ENCODE data around the gene MGAT4A. TPM values are rescaled to one million over a fixed set of nuclear protein-coding genes. Genes with fewer than 3 reads are reported as not detected.

The MGAT4A gene
- polyA plus RNA-seq, 2 of the 4 experiments (the other 2 are of a cell fraction) = 0.61 to 2.6 TPM

Other genes starting within 250 kb of the MGAT4A start
- 30.1 and 43.3 TPM in 2 replicates for gene COA5, start 122.6 kb downstream of the MGAT4A start, polyA plus RNA-seq (2011; rRNA removed)
- 32.7 to 42.4 TPM (median 32.8 TPM) in 3 replicates for gene COA5, start 122.6 kb downstream of the MGAT4A start, polyA plus RNA-seq (2017; fragmentation: RNase III; extraction: RNeasy Plus Mini Kit Qiagen cat#74134 plus additional on column Dnase treatment)
- 74.4 and 90.6 TPM in 2 replicates for gene UNC50, start 122.5 kb downstream of the MGAT4A start, polyA plus RNA-seq (2011; rRNA removed)
- gene UNC50, start 122.5 kb downstream of the MGAT4A start, polyA plus RNA-seq (2017; fragmentation: RNase III; extraction: RNeasy Plus Mini Kit Qiagen cat#74134 plus additional on column Dnase treatment) = 49.3 to 57.5 TPM (median 57.0 TPM) in 3 replicates
- 0.11 and 0.21 TPM in 2 replicates for gene CRACDL, start 205.1 kb upstream of the MGAT4A start, polyA plus RNA-seq (2011; rRNA removed)
- gene CRACDL, start 205.1 kb upstream of the MGAT4A start, polyA plus RNA-seq (2017; fragmentation: RNase III; extraction: RNeasy Plus Mini Kit Qiagen cat#74134 plus additional on column Dnase treatment) = 0.36 to 0.51 TPM (median 0.45 TPM) in 3 replicates

Measured in A549 (cell line).